ENCODE measurements around the gene GNA12.

The GNA12 gene

DNA sequence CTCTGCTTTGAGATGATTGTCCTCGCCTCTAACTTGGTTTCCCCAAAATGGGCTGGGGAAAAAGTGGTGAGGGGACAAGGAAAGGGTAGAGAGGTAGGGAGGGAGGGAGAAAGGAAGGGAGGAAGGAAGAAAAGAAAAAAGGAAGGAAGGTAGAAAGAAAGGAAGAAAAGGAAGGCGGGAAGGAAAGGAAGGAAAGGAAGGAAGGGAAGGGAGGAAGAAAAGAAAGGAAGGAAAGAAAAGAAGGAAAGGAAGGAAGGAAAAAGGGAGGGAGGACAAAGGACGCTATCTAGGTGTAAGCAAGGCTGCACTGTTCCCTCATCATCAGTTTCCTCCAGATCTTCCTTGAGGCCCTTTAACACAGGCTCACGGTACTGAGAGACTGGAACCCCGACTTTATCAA lies 2.2 kb downstream of the GNA12 start:
- Mint-ChIP-seq H3K4me3 (peak overlapping the region; percentile 83 to 91 (median 86)), H3K4me1 (peaks cover 46% of the 10 kb centered on the region), H3K9me3 (peaks cover 11% of the 10 kb centered on the region), H3K27ac (peak overlapping the region in 2 of 3 experiments; percentile 70 to 73), H3K36me3 (ENCODE audit: low read depth) (peaks cover 50% of the 10 kb centered on the region), H3K27me3 (ENCODE audit: low read depth) (no peaks in the 10 kb centered on the region)
- TF ChIP-seq CTCF (IDR thresholded peaks at IDR 0.05; ENCODE audit: unreplicated experiment in 3 of 3): no peak

GRCh38 chr7:2840458-2840857 lies 3.6 kb downstream of the GNA12 start:
- TF ChIP-seq CTCF (IDR thresholded peaks at IDR 0.05; ENCODE audit: unreplicated experiment in 3 of 3): no peak
- H3K27me3 Mint-ChIP-seq (ENCODE audit: low read depth): no peaks in the 10 kb centered on the region
- H3K27ac Mint-ChIP-seq: no peak overlapping the region
- peak overlapping the region; percentile 29 to 50 (median 40) for H3K4me3 Mint-ChIP-seq
- H3K9me3 Mint-ChIP-seq: peaks cover 11% of the 10 kb centered on the region
- H3K36me3 Mint-ChIP-seq (ENCODE audit: low read depth): peaks cover 62% of the 10 kb centered on the region
- peaks cover 50% of the 10 kb centered on the region for H3K4me1 Mint-ChIP-seq

DNA sequence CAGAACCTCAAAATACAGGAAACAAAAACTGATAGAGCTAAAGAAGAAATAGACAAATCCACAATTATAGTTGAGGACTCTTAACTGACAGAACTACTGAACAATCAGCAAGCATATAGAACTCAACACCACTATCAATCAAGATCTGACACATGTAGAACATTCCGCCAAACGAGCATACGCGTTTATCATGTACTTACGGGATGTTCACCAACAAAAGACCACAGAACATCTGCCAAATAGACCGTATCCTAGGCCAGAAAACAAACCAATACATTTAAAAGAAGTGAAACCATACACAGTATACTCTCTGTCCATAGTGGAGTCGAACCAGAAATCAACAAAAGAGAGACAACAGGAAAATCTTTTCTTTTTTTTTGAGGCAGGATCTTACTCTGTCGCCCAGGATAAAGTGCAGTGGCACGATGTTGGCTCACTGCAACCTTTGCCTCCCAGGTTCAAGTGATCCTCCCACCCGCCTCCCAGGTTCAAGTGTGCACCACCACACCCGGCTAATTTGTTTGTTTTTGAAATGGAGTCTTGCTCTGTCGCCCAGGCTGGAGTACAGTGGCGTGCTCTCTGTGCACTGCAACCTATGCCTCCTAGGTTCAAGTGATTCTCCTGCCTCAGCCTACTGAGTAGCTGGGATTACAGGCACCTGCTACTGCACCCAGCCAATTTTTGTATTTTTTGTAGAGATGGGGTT lies 5.1 kb downstream of the GNA12 start:
- H3K4me3 Mint-ChIP-seq: peak overlapping the region in 1 of 3 experiments; percentile 4
- H3K36me3 Mint-ChIP-seq (ENCODE audit: low read depth): peaks cover 74% of the 10 kb centered on the region
- H3K4me1 Mint-ChIP-seq: peaks cover 54% of the 10 kb centered on the region
- H3K27ac Mint-ChIP-seq: no peak overlapping the region
- H3K9me3 Mint-ChIP-seq: peaks cover 11% of the 10 kb centered on the region
- no peak for TF ChIP-seq CTCF (IDR thresholded peaks at IDR 0.05; ENCODE audit: unreplicated experiment in 3 of 3)
- no peaks in the 10 kb centered on the region for H3K27me3 Mint-ChIP-seq (ENCODE audit: low read depth)

DNA sequence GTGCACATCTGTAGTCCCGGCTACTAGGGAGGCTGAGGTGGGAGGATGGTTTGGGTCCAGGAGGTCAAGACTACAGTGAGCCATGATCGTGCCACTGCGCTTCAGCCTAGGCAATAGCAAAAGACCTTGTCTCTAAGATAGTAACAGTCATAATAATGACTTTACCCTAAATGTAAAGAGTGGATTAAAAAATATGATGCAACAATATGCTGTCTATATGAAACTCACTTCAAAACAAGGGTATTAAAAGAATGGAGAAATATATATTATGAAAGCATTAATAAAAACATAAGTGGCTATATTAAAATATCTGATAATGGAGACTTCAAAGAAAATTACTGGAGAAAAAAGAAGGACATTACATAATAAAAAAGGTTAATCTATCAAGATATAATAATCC lies 5.7 kb downstream of the GNA12 start:
- Mint-ChIP-seq H3K4me1 (peaks cover 54% of the 10 kb centered on the region), H3K27me3 (ENCODE audit: low read depth) (no peaks in the 10 kb centered on the region), H3K27ac (no peak overlapping the region), H3K36me3 (ENCODE audit: low read depth) (peaks cover 75% of the 10 kb centered on the region), H3K9me3 (peaks cover 11% of the 10 kb centered on the region), H3K4me3 (no peak overlapping the region)
- TF ChIP-seq CTCF (IDR thresholded peaks at IDR 0.05; ENCODE audit: unreplicated experiment in 3 of 3): no peak

- peaks cover 83% of the 10 kb centered on the region for H3K36me3 Mint-ChIP-seq (ENCODE audit: low read depth)
- H3K4me1 Mint-ChIP-seq: peaks cover 48% of the 10 kb centered on the region
- no peaks in the 10 kb centered on the region for H3K27me3 Mint-ChIP-seq (ENCODE audit: low read depth)
- peak overlapping the region; percentile 39 to 78 (median 77) for H3K27ac Mint-ChIP-seq
- peaks cover 11% of the 10 kb centered on the region for H3K9me3 Mint-ChIP-seq
- no peak for TF ChIP-seq CTCF (IDR thresholded peaks at IDR 0.05; ENCODE audit: unreplicated experiment in 3 of 3)
- H3K4me3 Mint-ChIP-seq: peak overlapping the region in 1 of 3 experiments; percentile 44
Observed at GRCh38 chr7:2837496-2837895, 6.6 kb downstream of the GNA12 start.

Measured in nephron (organoid).